Middle frontal gyrus (tissue), 1 donor: ENCODE data around the gene PCP4.

Experiments
- DNase-seq: peaks from one replicate; pipeline ENCODE4 v3.0.0-alpha.2; 2015; ENCODE audit warnings: low spot score; ENCODE audit errors: extremely low spot score

PCP4 gene

GRCh38 chr21:39918558-39918957 is 51.3 kb downstream of the PCP4 start:
- DNase-seq, result no peak

- DNase-seq, result no peak
These were observed 56.2 kb downstream of the PCP4 start for GRCh38 chr21:39923476-39923875.

- no peak for DNase-seq
These were observed 57.5 kb downstream of the PCP4 start for GRCh38 chr21:39924577-39925308.

GRCh38 chr21:39927304-39927886 is 60.2 kb downstream of the PCP4 start:
- no peak for DNase-seq

GRCh38 chr21:39932335-39932734 is 65.1 kb downstream of the PCP4 start:
- DNase-seq, result no peak

GRCh38 chr21:39934895-39935294 is 67.7 kb downstream of the PCP4 start:
- DNase-seq, result no peak

- no peak for DNase-seq
These were observed 68.5 kb downstream of the PCP4 start for GRCh38 chr21:39935716-39936115.

- no peak for DNase-seq
These were observed 70.9 kb downstream of the PCP4 start for GRCh38 chr21:39938086-39938625.

- no peak for DNase-seq
These were observed 79.0 kb downstream of the PCP4 start for GRCh38 chr21:39946199-39946598.

- no peak for DNase-seq
These were observed 79.8 kb downstream of the PCP4 start for GRCh38 chr21:39947031-39947430.

GRCh38 chr21:39951183-39952101 is 84.2 kb downstream of the PCP4 start:
- no peak for DNase-seq

- no peak for DNase-seq
These were observed 85.0 kb downstream of the PCP4 start for GRCh38 chr21:39952265-39952664.

- no peak for DNase-seq
These were observed 87.3 kb downstream of the PCP4 start for GRCh38 chr21:39954570-39954969.

- no peak for DNase-seq
These were observed 88.1 kb downstream of the PCP4 start for GRCh38 chr21:39955326-39955725.

- no peak for DNase-seq
These were observed 89.3 kb downstream of the PCP4 start for GRCh38 chr21:39956586-39956985.

GRCh38 chr21:39958731-39959130 is 91.5 kb downstream of the PCP4 start:
- DNase-seq, result no peak

- DNase-seq, result no peak
These were observed 94.0 kb downstream of the PCP4 start for GRCh38 chr21:39961251-39961650.

GRCh38 chr21:39965026-39965425 is 97.8 kb downstream of the PCP4 start:
- DNase-seq, result no peak

GRCh38 chr21:39966786-39967185 is 99.5 kb downstream of the PCP4 start:
- no peak for DNase-seq

GRCh38 chr21:39968010-39968409 is 100.8 kb downstream of the PCP4 start:
- no peak for DNase-seq

- no peak for DNase-seq
These were observed 102.6 kb downstream of the PCP4 start for GRCh38 chr21:39969691-39970364.
